Subcutaneous adipose tissue (tissue), 4 donors: ENCODE results near the gene SCN7A. TPM values are rescaled to one million over a fixed set of nuclear protein-coding genes. Genes with fewer than 3 reads are reported as not detected.

Source experiments
- total RNA-seq, 4 donors: library from RNA; depleted of rRNA; stranded (reverse); fragments of >200 nt; gene quantifications; one replicate each; pipeline ENCODE4 v1.1.0, GENCODE V29; 2016
- TF ChIP-seq, protein P1 (sequence below): fragments of 450-650 bp; IDR thresholded peaks from one replicate; pipeline ENCODE4 v1.5.1; 2016; ENCODE audit warnings: low read depth, mild to moderate bottlenecking, control low read depth, antibody characterized with exemption, moderate library complexity

Gene SCN7A
- total RNA-seq, 4 donors from 2014 or later: 4.9 to 17.2 (median 7.9) TPM

GRCh38 chr2:166376488-166376828, 117.6 kb downstream of the SCN7A start:
- TF ChIP-seq, protein P1, sequence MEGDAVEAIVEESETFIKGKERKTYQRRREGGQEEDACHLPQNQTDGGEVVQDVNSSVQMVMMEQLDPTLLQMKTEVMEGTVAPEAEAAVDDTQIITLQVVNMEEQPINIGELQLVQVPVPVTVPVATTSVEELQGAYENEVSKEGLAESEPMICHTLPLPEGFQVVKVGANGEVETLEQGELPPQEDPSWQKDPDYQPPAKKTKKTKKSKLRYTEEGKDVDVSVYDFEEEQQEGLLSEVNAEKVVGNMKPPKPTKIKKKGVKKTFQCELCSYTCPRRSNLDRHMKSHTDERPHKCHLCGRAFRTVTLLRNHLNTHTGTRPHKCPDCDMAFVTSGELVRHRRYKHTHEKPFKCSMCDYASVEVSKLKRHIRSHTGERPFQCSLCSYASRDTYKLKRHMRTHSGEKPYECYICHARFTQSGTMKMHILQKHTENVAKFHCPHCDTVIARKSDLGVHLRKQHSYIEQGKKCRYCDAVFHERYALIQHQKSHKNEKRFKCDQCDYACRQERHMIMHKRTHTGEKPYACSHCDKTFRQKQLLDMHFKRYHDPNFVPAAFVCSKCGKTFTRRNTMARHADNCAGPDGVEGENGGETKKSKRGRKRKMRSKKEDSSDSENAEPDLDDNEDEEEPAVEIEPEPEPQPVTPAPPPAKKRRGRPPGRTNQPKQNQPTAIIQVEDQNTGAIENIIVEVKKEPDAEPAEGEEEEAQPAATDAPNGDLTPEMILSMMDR: no peak

DNA sequence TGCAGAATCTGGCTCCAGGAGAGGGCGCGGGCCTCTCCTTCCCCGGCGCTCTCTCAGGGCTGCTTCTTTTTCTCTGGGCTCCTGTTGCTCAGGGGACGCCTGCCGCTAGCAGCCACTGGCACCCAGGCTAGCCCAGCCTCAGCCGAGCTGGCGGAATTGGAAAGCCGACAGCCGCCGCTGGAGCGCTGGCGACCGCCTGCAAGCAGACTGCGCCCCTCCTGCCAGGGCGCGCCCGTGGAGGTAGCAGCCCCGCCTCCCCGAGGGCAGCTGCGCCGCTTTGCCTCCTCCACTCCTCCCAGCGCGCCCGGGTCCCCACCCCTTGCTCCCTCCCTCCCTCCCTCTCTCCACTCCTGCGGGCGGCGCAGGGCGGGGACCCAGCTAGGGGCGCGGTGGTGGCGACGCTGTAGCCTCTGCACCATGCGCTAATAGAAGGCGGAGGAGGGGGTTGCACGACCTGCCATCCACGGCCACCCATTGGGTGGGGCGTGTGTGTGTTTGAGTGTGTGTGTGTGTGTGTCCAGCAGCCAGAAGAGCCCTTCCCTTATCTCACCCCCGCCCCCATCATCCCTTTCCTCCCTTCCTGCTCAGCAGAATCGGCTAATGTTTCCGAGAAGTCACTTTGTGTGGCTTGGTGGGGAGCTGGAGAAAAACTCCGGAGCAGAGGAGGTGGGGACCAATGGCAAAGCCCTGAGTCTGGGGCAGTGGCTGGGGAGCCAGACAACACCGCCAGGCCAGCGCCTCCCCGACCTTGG, 118.1 kb downstream of the SCN7A start, which contains the start of gene SCN9A:
Gene SCN9A, minus strand, starts transcription at position 209 of the 752 bp plus-strand sequence. CDS start 64,188 bp downstream, outside the sequence.
- TF ChIP-seq, protein P1: no peak

DNA sequence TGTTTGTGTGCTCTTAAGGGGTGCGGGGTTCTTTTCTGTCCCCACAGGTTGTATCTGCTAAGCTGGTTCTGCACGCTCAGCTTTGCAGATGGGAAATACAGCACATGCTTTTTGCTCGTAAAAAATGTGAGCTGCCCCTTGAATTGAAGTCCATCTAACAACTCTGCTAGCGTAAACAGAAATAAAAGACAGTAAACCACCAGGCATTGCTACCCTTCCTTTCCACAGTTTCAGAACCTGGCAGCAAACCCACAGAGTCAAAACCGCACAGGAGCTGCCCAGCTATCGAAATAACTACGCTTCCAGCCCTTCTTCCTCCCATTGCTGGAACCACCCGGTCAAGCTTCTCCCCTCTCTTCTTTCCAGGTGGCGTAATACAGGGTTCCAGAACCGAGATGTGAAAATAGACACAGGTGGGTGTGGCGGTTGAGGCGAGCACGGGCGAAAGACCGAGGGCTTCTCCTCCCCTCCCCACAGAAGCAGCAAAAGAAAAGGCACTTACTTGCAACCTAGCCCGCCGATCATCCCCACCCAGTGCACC, 118.8 kb downstream of the SCN7A start:
- TF ChIP-seq, protein P1: no peak

GRCh38 chr2:166373951-166374350, 120.1 kb downstream of the SCN7A start:
- TF ChIP-seq, protein P1: no peak

DNA sequence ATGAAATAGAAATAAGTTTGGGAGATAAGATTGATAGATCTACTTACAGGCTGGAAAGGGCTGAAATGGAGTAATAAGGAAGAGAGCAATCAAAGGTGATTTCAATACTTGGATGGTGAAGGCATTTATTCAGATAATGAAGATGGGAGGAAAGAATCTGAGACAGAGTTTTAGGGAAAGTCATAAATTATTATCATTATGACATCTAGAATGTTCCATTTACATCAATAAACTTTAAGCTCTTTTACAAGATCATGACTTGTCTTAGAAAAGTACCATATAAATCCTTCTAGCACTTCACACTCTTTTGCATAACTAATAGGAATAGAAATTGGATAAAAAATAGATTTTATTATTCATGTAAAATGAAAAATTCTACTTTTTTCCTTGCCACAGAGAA, 120.5 kb downstream of the SCN7A start:
- TF ChIP-seq, protein P1: no peak

DNA sequence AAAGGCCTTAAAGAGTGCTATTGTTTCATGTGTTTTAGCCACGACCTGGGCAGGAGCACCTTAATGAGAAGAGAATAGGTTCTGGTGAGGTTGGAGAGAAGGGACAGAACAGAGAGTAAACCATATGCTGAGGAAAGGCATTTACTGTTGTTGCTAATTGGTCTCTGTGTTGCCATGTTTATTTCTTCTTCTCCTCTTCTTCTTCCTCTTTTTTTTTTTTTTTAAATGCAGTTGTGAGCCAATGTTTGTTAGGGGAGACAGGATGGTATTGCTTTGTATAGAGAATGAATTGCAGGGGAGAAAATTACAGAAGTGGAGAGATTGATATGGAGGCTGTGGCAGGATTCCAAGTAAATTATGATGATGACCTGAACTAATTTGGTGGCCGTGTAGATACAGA, 120.9 kb downstream of the SCN7A start:
- TF ChIP-seq, protein P1: no peak

DNA sequence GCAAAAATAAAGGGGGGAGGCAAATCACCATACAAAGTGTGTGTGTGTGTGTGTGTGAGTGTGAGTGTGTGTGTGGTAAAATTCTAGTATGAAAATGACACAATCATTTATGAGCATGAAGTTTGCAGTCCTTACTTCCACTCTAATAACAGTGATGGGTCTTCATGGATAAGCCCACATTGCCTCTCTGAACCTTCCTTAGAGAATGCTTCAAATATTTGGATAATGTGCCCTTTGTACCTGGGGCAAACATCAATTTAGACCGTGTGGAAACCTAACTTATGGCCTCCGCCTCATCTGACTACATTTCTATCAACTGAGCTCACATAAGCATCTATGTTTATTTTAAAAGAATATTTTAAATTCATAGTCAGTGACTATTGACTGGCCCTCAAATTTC, 122.0 kb downstream of the SCN7A start:
- TF ChIP-seq, protein P1: no peak
